H9 (cell line): ENCODE data around the gene CMTM4. TPM values are rescaled to one million over a fixed set of nuclear protein-coding genes. Genes with fewer than 3 reads are reported as not detected.

ENCODE experiments used
- DNase-seq: peaks from one replicate; pipeline ENCODE4 v3.0.0-alpha.2; 2017
- H2AFZ ChIP-seq: one replicate; pipeline ENCODE4 v1.6.1; 2013; ENCODE audit warnings: mild to moderate bottlenecking, low read length, control low read depth, moderate library complexity
- H2AK5ac ChIP-seq: 2 replicates; pipeline ENCODE4 v1.6.1; 2013; ENCODE audit warnings: low read length, control low read depth, mixed read lengths; ENCODE audit not compliant: insufficient read length
- H2BK120ac ChIP-seq: one replicate; pipeline ENCODE4 v1.6.1; 2013; ENCODE audit warnings: low read depth, mild to moderate bottlenecking, low read length, control low read depth, inconsistent platforms; ENCODE audit not compliant: poor library complexity, severe bottlenecking
- H2BK12ac ChIP-seq: 2 replicates; pipeline ENCODE4 v1.6.1; 2013; ENCODE audit warnings: low read length, control low read depth, mixed read lengths, low read depth; ENCODE audit not compliant: insufficient read length
- H2BK15ac ChIP-seq: 2 replicates; pipeline ENCODE4 v1.6.1; 2013; ENCODE audit warnings: low read depth, low read length, control low read depth
- H2BK20ac ChIP-seq: one replicate; pipeline ENCODE4 v1.6.1; 2013; ENCODE audit warnings: low read depth, mild to moderate bottlenecking, low read length, control low read depth, inconsistent platforms; ENCODE audit not compliant: poor library complexity, severe bottlenecking
- H2BK5ac ChIP-seq: 2 replicates; pipeline ENCODE4 v1.6.1; 2013; ENCODE audit warnings: low read length, control low read depth, mixed read lengths; ENCODE audit not compliant: insufficient read length
- H3K14ac ChIP-seq: 2 replicates; pipeline ENCODE4 v1.6.1; 2013; ENCODE audit warnings: low read length, control low read depth; ENCODE audit not compliant: insufficient read depth
- H3K18ac ChIP-seq: 2 replicates; pipeline ENCODE4 v1.6.1; 2013; ENCODE audit warnings: low read depth, mild to moderate bottlenecking, mixed read lengths, low read length, control low read depth; ENCODE audit not compliant: insufficient read length
- H3K23ac ChIP-seq: 2 replicates; pipeline ENCODE4 v1.6.1; 2013; ENCODE audit warnings: low read length, control low read depth, mixed read lengths, low read depth; ENCODE audit not compliant: insufficient read length
- H3K23me2 ChIP-seq: 2 replicates; pipeline ENCODE4 v1.6.1; 2013; ENCODE audit warnings: low read depth, mild to moderate bottlenecking, mixed read lengths, low read length, control low read depth; ENCODE audit not compliant: insufficient read length, poor library complexity, severe bottlenecking
- H3K27ac ChIP-seq: 2 replicates; pipeline ENCODE4 v1.5.1; 2013; ENCODE audit warnings: low read length, control low read depth, mixed read lengths, low read depth; ENCODE audit not compliant: insufficient read length
- H3K27me3 ChIP-seq: 2 replicates; pipeline ENCODE4 v1.6.1; 2013; ENCODE audit warnings: low read length, control low read depth, inconsistent platforms; ENCODE audit not compliant: insufficient read depth
- H3K4ac ChIP-seq: 2 replicates; pipeline ENCODE4 v1.6.1; 2013; ENCODE audit warnings: low read depth, mild to moderate bottlenecking, control low read depth, inconsistent platforms, low read length, moderate library complexity
- H3K4me1 ChIP-seq: 2 replicates; pipeline ENCODE4 v1.6.1; 2013; ENCODE audit warnings: low read length, control low read depth, inconsistent platforms; ENCODE audit not compliant: insufficient read depth
- H3K4me2 ChIP-seq: 2 replicates; pipeline ENCODE4 v1.6.1; 2013; ENCODE audit warnings: low read length, control low read depth, mixed read lengths; ENCODE audit not compliant: insufficient read length, insufficient read depth
- H3K56ac ChIP-seq: 2 replicates; pipeline ENCODE4 v1.6.1; 2013; ENCODE audit warnings: low read depth, mild to moderate bottlenecking, mixed read lengths, low read length, control low read depth; ENCODE audit not compliant: insufficient read length
- H3K79me1 ChIP-seq: 2 replicates; pipeline ENCODE4 v1.6.1; 2013; ENCODE audit warnings: low read depth, mild to moderate bottlenecking, moderate library complexity, low read length, control low read depth, inconsistent platforms; ENCODE audit not compliant: insufficient read depth, poor library complexity, severe bottlenecking
- H3K79me2 ChIP-seq: 2 replicates; pipeline ENCODE4 v1.6.1; 2013; ENCODE audit warnings: low read length, control low read depth, inconsistent platforms; ENCODE audit not compliant: insufficient read depth
- H3K9ac ChIP-seq: 2 replicates; pipeline ENCODE4 v1.6.1; 2013; ENCODE audit warnings: low read length, control low read depth, mixed read lengths; ENCODE audit not compliant: insufficient read length; ENCODE audit errors: extremely low read depth
- H3K9me3 ChIP-seq: one replicate; pipeline ENCODE4 v1.6.1; 2013; ENCODE audit warnings: low read depth, low read length, inconsistent platforms; ENCODE audit not compliant: control insufficient read depth
- H3T11ph ChIP-seq: one replicate; pipeline ENCODE4 v1.6.1; 2013; ENCODE audit warnings: mild to moderate bottlenecking, low read length, control low read depth, inconsistent platforms
- H4K20me1 ChIP-seq: one replicate; pipeline ENCODE4 v1.6.1; 2013; ENCODE audit not compliant: control insufficient read depth, insufficient read length, insufficient read depth
- H4K5ac ChIP-seq: 2 replicates; pipeline ENCODE4 v1.6.1; 2013; ENCODE audit warnings: low read depth, mild to moderate bottlenecking, mixed read lengths, low read length, control low read depth; ENCODE audit not compliant: insufficient read length
- H4K8ac ChIP-seq: replicated peaks from 2 replicates; pipeline ENCODE4 v1.6.1; 2013; ENCODE audit warnings: low read length, control low read depth, mixed read lengths, low read depth; ENCODE audit not compliant: insufficient read length
- H4K91ac ChIP-seq: 2 replicates; pipeline ENCODE4 v1.6.1; 2013; ENCODE audit warnings: low read depth, mild to moderate bottlenecking, moderate library complexity, mixed read lengths, low read length, control low read depth; ENCODE audit not compliant: insufficient read length
- H3K27ac Mint-ChIP-seq, 3 experiments: 2 replicates in 2 of 3; 3 replicates in 1 of 3; pipeline ENCODE4 v1.8.0; 2020 to 2021; ENCODE audit warnings: mixed read lengths in 3 of 3, mild to moderate bottlenecking in 1 of 3, moderate library complexity in 1 of 3
- H3K27me3 Mint-ChIP-seq: 2 replicates; pipeline ENCODE4 v1.8.0; 2021; ENCODE audit warnings: low read depth, mild to moderate bottlenecking, moderate library complexity, mixed read lengths
- H3K36me3 Mint-ChIP-seq, 3 experiments: 2 replicates in 2 of 3; 3 replicates in 1 of 3; pipeline ENCODE4 v1.8.0; 2020 to 2021; ENCODE audit warnings: low read depth in 3 of 3, mixed read lengths in 3 of 3; ENCODE audit not compliant: insufficient read depth in 1 of 3
- H3K4me1 Mint-ChIP-seq, 2 experiments: 2 replicates each; pipeline ENCODE4 v1.8.0; 2020; ENCODE audit warnings: mixed read lengths in 2 of 2
- H3K4me3 Mint-ChIP-seq, 2 experiments: 2 replicates in 1 of 2; 3 replicates in 1 of 2; pipeline ENCODE4 v1.8.0; 2020 to 2021; ENCODE audit warnings: mild to moderate bottlenecking in 2 of 2, mixed read lengths in 2 of 2, moderate library complexity in 1 of 2
- H3K9me3 Mint-ChIP-seq, 2 experiments: 2 replicates in 1 of 2; 3 replicates in 1 of 2; pipeline ENCODE4 v1.8.0; 2020; ENCODE audit warnings: mild to moderate bottlenecking in 2 of 2, mixed read lengths in 2 of 2, moderate library complexity in 1 of 2
- WGBS: extraction: QIAGEN DNeasy Blood & Tissue Kit; methylation state at CpG from one replicate; pipeline ENCODE4 v1.1.7; 2013; ENCODE audit warnings: missing lambda C conversion rate, low lambda C conversion rate, mixed read lengths; ENCODE audit not compliant: insufficient read length; ENCODE audit errors: extremely low coverage; 5-methylcytosine and 5-hydroxymethylcytosine counted together
- total RNA-seq: library from RNA; stranded (reverse); gene quantifications from 2 replicates; pipeline ENCODE4 v1.2.1, GENCODE V29; 2021
- TF ChIP-seq, protein P1 (sequence below): fragments of 200-600 bp; sonication (generic); conservative IDR thresholded peaks from 3 replicates; pipeline ENCODE4 v1.8.0; 2021; ENCODE audit warnings: antibody characterized with exemption, mild to moderate bottlenecking

The CMTM4 gene
- total RNA-seq, 1 experiment from 2014 or later = 40.5 TPM

- TF ChIP-seq, protein P1, sequence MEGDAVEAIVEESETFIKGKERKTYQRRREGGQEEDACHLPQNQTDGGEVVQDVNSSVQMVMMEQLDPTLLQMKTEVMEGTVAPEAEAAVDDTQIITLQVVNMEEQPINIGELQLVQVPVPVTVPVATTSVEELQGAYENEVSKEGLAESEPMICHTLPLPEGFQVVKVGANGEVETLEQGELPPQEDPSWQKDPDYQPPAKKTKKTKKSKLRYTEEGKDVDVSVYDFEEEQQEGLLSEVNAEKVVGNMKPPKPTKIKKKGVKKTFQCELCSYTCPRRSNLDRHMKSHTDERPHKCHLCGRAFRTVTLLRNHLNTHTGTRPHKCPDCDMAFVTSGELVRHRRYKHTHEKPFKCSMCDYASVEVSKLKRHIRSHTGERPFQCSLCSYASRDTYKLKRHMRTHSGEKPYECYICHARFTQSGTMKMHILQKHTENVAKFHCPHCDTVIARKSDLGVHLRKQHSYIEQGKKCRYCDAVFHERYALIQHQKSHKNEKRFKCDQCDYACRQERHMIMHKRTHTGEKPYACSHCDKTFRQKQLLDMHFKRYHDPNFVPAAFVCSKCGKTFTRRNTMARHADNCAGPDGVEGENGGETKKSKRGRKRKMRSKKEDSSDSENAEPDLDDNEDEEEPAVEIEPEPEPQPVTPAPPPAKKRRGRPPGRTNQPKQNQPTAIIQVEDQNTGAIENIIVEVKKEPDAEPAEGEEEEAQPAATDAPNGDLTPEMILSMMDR = no peak
- H2BK15ac ChIP-seq = no peak overlapping the region
These were observed 18.2 kb downstream of the CMTM4 start for GRCh38 chr16:66678337-66678736.

More at GRCh38 chr16:66678337-66678736, 18.2 kb downstream of the CMTM4 start:
- no peak overlapping the region for H3K4me2 ChIP-seq
- no peaks in the 10 kb centered on the region for H3K79me2 ChIP-seq
- H3K36me3 Mint-ChIP-seq = peaks cover 2 to 18% (median 9%) of the 10 kb centered on the region in 3 experiments; a peak in 5 of 7 replicates
- no peaks in the 10 kb centered on the region for H3K27me3 ChIP-seq
- no peak overlapping the region for H4K5ac ChIP-seq
- peaks cover 4 to 9% of the 10 kb centered on the region in 2 experiments; a peak in 3 of 4 replicates for H3K4me1 Mint-ChIP-seq
- H3K27ac Mint-ChIP-seq = peak overlapping the region in 1 of 3 experiments; percentile 71; a peak in 1 of 7 replicates
- H3K9ac ChIP-seq = no peak overlapping the region
- no peaks in the 10 kb centered on the region for H3K4me1 ChIP-seq
- no peak overlapping the region for H2BK120ac ChIP-seq
- no peaks in the 10 kb centered on the region for H3K27me3 Mint-ChIP-seq
- H3K79me1 ChIP-seq = peaks cover 4% of the 10 kb centered on the region
- H2BK5ac ChIP-seq = no peak overlapping the region
- no peak overlapping the region for H3T11ph ChIP-seq
- no peak overlapping the region for H3K18ac ChIP-seq
- H3K4me3 Mint-ChIP-seq = no peak overlapping the region
- no peak overlapping the region for H3K56ac ChIP-seq
- H3K27ac ChIP-seq = no peak overlapping the region
- no peak overlapping the region for H4K8ac ChIP-seq
- no peaks in the 10 kb centered on the region for H3K9me3 ChIP-seq
- H4K91ac ChIP-seq = no peak overlapping the region
- H3K23ac ChIP-seq = no peak overlapping the region
- no CpG with 5 or more reads among the region's 2 CpGs for WGBS
- no peak overlapping the region for H2BK12ac ChIP-seq
- no peaks in the 10 kb centered on the region for H3K9me3 Mint-ChIP-seq
- H2AK5ac ChIP-seq = no peak overlapping the region
- H3K4ac ChIP-seq = no peak overlapping the region
- peaks cover 3% of the 10 kb centered on the region for H4K20me1 ChIP-seq
- H2BK20ac ChIP-seq = no peak overlapping the region
- no peaks in the 10 kb centered on the region for H3K23me2 ChIP-seq
- no peak overlapping the region for H2AFZ ChIP-seq
- no peak overlapping the region for H3K14ac ChIP-seq
- DNase-seq = no peak
